ENCODE measurements around the gene A2ML1. TPM values are rescaled to one million over a fixed set of nuclear protein-coding genes. Genes with fewer than 3 reads are reported as not detected.

A2ML1 gene
- total RNA-seq, result under 1 TPM in 1 of 2 donors, not detected in 1; 0.27 TPM

DNA sequence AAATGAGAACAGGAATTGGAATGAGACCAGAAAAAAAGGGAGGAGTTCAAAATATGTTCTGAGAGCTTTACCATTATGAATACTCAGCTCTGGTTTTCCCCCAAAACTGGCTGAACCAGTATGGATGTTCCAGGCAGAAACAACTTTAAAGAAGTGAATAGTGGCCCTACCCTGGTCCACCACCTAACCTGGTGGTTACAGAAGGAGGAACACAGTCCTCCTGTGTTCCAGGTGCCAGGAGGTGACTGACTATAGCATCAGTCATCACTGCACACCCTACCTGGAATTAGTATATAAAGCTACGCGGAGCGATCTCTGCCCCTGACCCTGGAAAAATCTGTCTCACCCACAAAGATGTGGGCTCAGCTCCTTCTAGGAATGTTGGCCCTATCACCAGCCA, at the start of gene A2ML1:
TSS of gene A2ML1 (plus strand) at position 324 of the 400 bp plus-strand sequence. CDS start at position 355, 31 bp downstream.
- no peak for DNase-seq (ENCODE audit: low spot score)
- no peaks in the 10 kb centered on the region for H3K9me3 ChIP-seq
- ATAC-seq (ENCODE audit: insufficient number of reproducible peaks, low FRiP score, low read depth), result no peak

DNA sequence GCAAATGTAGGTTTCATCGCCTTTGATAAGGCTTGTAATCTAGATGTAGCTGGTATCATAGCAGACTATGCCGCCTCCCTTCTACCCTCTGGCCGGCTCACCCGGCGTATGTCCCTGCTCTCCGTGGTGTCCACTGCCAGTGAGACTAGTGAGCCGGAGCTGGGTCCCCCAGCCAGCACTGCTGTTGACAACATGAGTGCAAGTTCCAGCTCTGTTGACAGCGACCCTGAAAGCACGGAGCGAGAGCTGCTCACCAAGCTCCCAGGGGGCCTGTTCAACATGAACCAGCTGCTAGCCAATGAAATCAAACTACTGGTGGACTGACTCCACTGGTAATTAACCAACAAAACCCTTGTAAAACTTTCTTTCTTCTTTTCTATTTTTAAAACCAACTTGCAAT, 49.0 kb upstream of the A2ML1 start:
- TF ChIP-seq, protein P1, sequence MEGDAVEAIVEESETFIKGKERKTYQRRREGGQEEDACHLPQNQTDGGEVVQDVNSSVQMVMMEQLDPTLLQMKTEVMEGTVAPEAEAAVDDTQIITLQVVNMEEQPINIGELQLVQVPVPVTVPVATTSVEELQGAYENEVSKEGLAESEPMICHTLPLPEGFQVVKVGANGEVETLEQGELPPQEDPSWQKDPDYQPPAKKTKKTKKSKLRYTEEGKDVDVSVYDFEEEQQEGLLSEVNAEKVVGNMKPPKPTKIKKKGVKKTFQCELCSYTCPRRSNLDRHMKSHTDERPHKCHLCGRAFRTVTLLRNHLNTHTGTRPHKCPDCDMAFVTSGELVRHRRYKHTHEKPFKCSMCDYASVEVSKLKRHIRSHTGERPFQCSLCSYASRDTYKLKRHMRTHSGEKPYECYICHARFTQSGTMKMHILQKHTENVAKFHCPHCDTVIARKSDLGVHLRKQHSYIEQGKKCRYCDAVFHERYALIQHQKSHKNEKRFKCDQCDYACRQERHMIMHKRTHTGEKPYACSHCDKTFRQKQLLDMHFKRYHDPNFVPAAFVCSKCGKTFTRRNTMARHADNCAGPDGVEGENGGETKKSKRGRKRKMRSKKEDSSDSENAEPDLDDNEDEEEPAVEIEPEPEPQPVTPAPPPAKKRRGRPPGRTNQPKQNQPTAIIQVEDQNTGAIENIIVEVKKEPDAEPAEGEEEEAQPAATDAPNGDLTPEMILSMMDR (IDR thresholded peaks at IDR 0.05), result no peak
- Histone ChIP-seq H3K4me1 (ENCODE audit: control insufficient read depth in 1 of 2, low read depth in 2 of 2) (peaks cover 12 to 66% of the 10 kb centered on the region in 2 donors), H3K4me3 (no peak overlapping the region), H3K27ac (peak overlapping the region; percentile 40 to 46), H3K27me3 (replicated peaks; ENCODE audit: insufficient read depth) (no peaks in the 10 kb centered on the region), H3K36me3 (no peaks in the 10 kb centered on the region), H3K9me3 (no peaks in the 10 kb centered on the region)
- ATAC-seq (ENCODE audit: insufficient number of reproducible peaks, low FRiP score, low read depth) (no peak), DNase-seq (ENCODE audit: low spot score) (no peak)

More for the DNA sequence above, at the start of gene A2ML1:
- H3K4me1 ChIP-seq (ENCODE audit: control insufficient read depth in 1 of 2, low read depth in 2 of 2), result peaks cover 3 to 5% of the 10 kb centered on the region in 2 donors
- H3K36me3 ChIP-seq, result no peaks in the 10 kb centered on the region
- H3K27me3 ChIP-seq (replicated peaks; ENCODE audit: insufficient read depth), result no peaks in the 10 kb centered on the region
- H3K27ac ChIP-seq, result no peak within 1 kb of the TSS
- TF ChIP-seq, protein P1 (IDR thresholded peaks at IDR 0.05), result no peak
- no peak within 1 kb of the TSS for H3K4me3 ChIP-seq

DNA sequence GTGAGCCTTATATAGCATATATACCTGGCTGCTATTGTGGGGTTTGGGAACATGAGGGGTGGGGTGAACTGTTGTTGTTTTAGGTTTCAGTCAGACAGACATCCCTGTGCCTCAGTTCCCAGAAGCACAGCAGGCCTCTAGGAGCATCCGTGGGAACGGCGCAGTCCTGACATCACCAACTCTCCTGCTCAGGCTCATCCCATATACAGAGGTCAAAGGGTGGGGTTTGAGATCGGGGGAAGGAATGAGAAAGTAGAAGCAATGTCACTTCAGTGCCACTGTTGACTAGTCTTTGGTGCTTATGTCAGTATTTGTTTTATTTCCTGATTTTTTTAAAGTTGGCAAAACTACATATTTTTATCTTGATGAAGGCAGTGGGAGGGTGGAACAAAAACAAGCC, 43.1 kb upstream of the A2ML1 start:
- Histone ChIP-seq H3K36me3 (no peaks in the 10 kb centered on the region), H3K27ac (peak overlapping the region; percentile 70 to 83), H3K4me1 (ENCODE audit: control insufficient read depth in 1 of 2, low read depth in 2 of 2) (peaks cover 29 to 57% of the 10 kb centered on the region in 2 donors), H3K9me3 (no peaks in the 10 kb centered on the region), H3K27me3 (replicated peaks; ENCODE audit: insufficient read depth) (no peaks in the 10 kb centered on the region), H3K4me3 (peak overlapping the region; percentile 1)
- DNase-seq (ENCODE audit: low spot score) (no peak), ATAC-seq (ENCODE audit: insufficient number of reproducible peaks, low FRiP score, low read depth) (no peak)
- TF ChIP-seq, protein P1 (IDR thresholded peaks at IDR 0.05), result no peak

DNA sequence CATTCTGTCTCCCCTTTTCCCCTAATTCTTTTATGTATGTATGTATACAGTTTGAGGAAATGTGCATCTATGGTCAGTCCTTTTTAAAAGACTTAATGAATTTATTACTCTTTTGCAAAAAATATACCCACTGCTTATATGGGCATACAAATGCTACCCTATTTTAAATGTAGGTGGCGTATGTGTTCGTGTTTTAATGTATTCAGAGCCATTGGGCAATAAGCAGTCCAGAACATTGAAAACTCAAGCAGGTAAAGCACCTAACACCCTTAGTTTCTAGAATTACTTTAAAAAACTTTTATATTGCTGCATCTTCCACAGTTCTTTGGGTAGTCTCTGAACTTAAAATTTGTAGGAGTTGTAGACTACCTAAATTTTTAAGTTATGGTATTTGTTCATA, 42.6 kb upstream of the A2ML1 start:
- Histone ChIP-seq H3K27ac (peak overlapping the region; percentile 70 to 83), H3K4me3 (peak overlapping the region; percentile 1), H3K4me1 (ENCODE audit: control insufficient read depth in 1 of 2, low read depth in 2 of 2) (peaks cover 29 to 57% of the 10 kb centered on the region in 2 donors), H3K27me3 (replicated peaks; ENCODE audit: insufficient read depth) (no peaks in the 10 kb centered on the region), H3K9me3 (no peaks in the 10 kb centered on the region), H3K36me3 (no peaks in the 10 kb centered on the region)
- DNase-seq (ENCODE audit: low spot score), result no peak
- TF ChIP-seq, protein P1 (IDR thresholded peaks at IDR 0.05), result no peak
- no peak for ATAC-seq (ENCODE audit: insufficient number of reproducible peaks, low FRiP score, low read depth)

DNA sequence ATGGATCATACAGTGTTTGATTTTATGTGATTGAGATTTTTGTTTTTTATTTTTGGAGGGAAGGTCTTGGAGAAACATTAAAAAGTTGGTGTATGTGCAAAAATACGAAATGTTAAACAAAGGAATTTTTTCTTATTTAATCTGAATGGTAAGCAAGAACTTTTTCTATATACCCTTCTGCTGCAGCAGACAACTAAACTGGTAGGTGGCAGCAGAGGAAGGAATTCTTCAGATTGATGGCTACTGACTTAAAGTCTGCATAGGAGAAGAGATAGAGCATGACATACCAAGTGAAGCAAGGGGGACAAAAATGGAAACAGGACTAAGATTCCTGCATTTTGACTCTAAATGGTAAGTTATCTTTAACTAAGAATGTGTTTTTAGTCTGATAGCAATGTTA, 42.0 kb upstream of the A2ML1 start:
- no peaks in the 10 kb centered on the region for H3K9me3 ChIP-seq
- H3K4me1 ChIP-seq (ENCODE audit: control insufficient read depth in 1 of 2, low read depth in 2 of 2), result peaks cover 29 to 57% of the 10 kb centered on the region in 2 donors
- TF ChIP-seq, protein P1 (IDR thresholded peaks at IDR 0.05), result no peak
- peak overlapping the region; percentile 70 to 83 for H3K27ac ChIP-seq
- DNase-seq (ENCODE audit: low spot score) (no peak), ATAC-seq (ENCODE audit: insufficient number of reproducible peaks, low FRiP score, low read depth) (no peak)
- H3K4me3 ChIP-seq, result no peak overlapping the region
- no peaks in the 10 kb centered on the region for H3K36me3 ChIP-seq
- no peaks in the 10 kb centered on the region for H3K27me3 ChIP-seq (replicated peaks; ENCODE audit: insufficient read depth)

Data from thoracic aorta (tissue), 2 donors.